ENCODE measurements around the gene SMAD7. TPM values are rescaled to one million over a fixed set of nuclear protein-coding genes. Genes with fewer than 3 reads are reported as not detected.

SMAD7 gene
- total and polyA plus RNA-seq, 7 experiments from 2014 or later: 5.3 to 79.4 (median 21.4) TPM

DNA sequence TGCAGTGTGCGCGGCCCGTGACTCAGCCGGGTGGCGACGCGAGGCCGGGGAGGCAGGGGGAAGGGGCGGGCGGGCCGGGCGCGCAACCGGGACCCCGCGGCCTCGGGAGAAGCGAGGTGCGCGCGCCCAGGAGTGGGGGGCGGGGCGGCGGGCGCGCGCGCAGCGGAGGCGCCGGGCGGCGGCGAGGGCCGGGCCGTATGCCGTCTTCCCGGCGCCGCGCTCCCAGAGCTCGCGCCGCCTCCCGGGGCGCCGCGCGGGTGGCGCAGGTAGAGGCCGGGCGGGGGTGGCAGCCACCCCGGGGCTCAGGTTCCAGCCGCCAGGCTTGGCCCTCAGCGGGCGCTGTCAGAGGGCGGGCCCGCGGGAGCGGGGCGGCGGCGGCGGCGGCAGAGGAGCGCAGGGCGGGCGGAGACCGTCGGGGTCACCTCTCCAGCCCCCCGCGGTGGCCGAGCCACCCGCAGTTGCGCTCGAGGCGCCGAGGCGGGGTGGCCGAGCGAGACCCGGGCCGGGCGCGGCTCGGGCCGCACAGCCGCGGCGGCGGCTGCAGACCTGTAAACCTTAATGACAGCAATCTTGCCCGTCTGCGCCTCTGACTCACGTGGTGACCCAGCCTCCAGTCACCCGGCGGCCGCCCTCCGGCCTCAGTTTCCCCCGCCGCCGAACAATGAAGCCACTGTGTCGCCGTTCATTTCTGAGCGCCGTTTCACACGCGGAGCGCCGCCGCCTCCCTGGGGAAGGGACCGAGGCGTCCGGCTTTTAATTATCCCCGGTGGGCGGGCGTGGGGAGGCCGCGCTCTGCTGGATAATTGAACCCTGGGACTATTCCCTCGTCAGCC, 25.3 kb upstream of the SMAD7 start:
- peak overlapping the region; percentile 76 to 87 (median 82) for H3K4me3 Mint-ChIP-seq
- peaks cover 8 to 64% (median 18%) of the 10 kb centered on the region in 5 donors for H3K27me3 Mint-ChIP-seq
- no peaks in the 10 kb centered on the region for H3K4me1 ChIP-seq (ENCODE audit: control insufficient read depth in 2 of 2, insufficient read depth in 2 of 2, low read length in 2 of 2)
- ATAC-seq (peak; percentile 79), DNase-seq (peak in 8 of 9 donors; percentile 29 to 66 (median 38))
- H3K4me3 ChIP-seq (ENCODE audit: low read length): peak overlapping the region; percentile 55
- peak overlapping the region in 2 of 9 donors; percentile 38 to 61 for H3K27ac Mint-ChIP-seq
- H3K4me1 Mint-ChIP-seq: peaks cover 0 to 16% (median 11%) of the 10 kb centered on the region in 7 donors
- no peaks in the 10 kb centered on the region for H3K36me3 ChIP-seq (ENCODE audit: control insufficient read depth in 2 of 3, insufficient read depth in 3 of 3, low read length in 3 of 3)
- ChIA-PET POLR2A (interaction anchor here (0.7 kb wide), 1 partner anchor 511 kb away, joined by 3 read pairs; the partner anchor contains the start of gene C18orf32), CTCF (no interaction called here)
- intact Hi-C loops (cut with micrococcal nuclease): loop anchor here (1.0 to 10.0 kb wide), 6 partner anchors 24 to 199 kb away; no protein-coding TSS in a partner anchor
- peaks cover 0 to 2% (median 0%) of the 10 kb centered on the region in 5 donors for H3K36me3 Mint-ChIP-seq
- H3K9me3 Mint-ChIP-seq: no peaks in the 10 kb centered on the region
- H3K9me3 ChIP-seq (ENCODE audit: control insufficient read depth in 2 of 3, low read length in 3 of 3): no peaks in the 10 kb centered on the region
- H3K27me3 ChIP-seq (ENCODE audit: control insufficient read depth in 2 of 2, insufficient read depth in 2 of 2, low read length in 2 of 2): no peaks in the 10 kb centered on the region
- H3K27ac ChIP-seq (ENCODE audit: low read depth, low read length): no peak overlapping the region

DNA sequence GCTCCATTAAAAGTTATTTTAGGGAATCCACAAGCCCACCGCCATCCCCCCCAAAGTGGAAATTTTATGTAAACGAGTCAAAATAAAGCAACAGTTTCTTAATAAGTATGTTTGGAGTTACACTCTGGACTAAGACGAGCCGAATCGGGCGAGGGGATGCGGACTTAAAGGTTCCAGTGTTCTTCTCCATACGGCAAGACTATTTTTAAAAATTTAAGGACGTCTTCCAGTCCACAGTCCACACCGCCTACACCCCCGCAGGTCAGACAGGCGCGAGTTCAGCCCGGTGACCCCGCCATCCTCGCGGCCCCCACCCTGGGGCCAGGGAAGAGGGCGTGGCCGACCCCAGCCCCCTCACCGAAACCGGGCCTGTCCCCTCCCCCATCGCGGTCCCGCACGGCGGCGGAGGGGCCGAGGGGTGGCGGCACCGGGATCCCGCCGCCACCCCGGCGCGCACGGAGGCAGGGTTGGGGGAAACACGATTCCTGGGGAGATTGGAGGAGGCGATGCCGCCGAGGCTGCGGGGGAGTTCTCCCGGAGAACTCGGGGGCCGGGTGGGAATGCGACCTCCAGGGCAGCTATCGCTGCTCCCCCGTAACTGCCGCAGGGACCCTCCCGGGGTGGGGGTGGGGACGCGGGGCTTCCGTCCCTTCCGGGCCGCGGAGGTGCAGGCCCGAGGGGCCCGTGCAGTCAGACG, 24.5 kb upstream of the SMAD7 start:
- CTCF ChIA-PET: interaction anchor here (1.1 kb wide), 1 partner anchor 34 kb away, joined by 3 read pairs; no protein-coding TSS in a partner anchor
- Mint-ChIP-seq H3K27me3 (peaks cover 8 to 65% (median 17%) of the 10 kb centered on the region in 5 donors), H3K27ac (peak overlapping the region in 4 of 9 donors; percentile 48 to 88 (median 72)), H3K4me3 (peak overlapping the region; percentile 59 to 88 (median 79)), H3K4me1 (peaks cover 0 to 16% (median 11%) of the 10 kb centered on the region in 7 donors), H3K36me3 (peaks cover 0 to 2% (median 0%) of the 10 kb centered on the region in 5 donors), H3K9me3 (no peaks in the 10 kb centered on the region)
- Histone ChIP-seq H3K27me3 (ENCODE audit: control insufficient read depth in 2 of 2, insufficient read depth in 2 of 2, low read length in 2 of 2) (no peaks in the 10 kb centered on the region), H3K4me3 (ENCODE audit: low read length) (peak overlapping the region; percentile 50), H3K27ac (ENCODE audit: low read depth, low read length) (no peak overlapping the region), H3K36me3 (ENCODE audit: control insufficient read depth in 2 of 3, insufficient read depth in 3 of 3, low read length in 3 of 3) (no peaks in the 10 kb centered on the region), H3K4me1 (ENCODE audit: control insufficient read depth in 2 of 2, insufficient read depth in 2 of 2, low read length in 2 of 2) (no peaks in the 10 kb centered on the region), H3K9me3 (ENCODE audit: control insufficient read depth in 2 of 3, low read length in 3 of 3) (no peaks in the 10 kb centered on the region)
- intact Hi-C loops (cut with micrococcal nuclease): loop anchor here (1.0 to 10.0 kb wide), 3 partner anchors 35 to 198 kb away; no protein-coding TSS in a partner anchor
- ATAC-seq (peak; percentile 18), DNase-seq (peak in 2 of 9 donors; percentile 15 to 22)
- POLR2A ChIA-PET: no interaction called here

- intact Hi-C loops (cut with micrococcal nuclease): loop anchor here (1.0 to 10.0 kb wide), 3 partner anchors 34 to 198 kb away; no protein-coding TSS in a partner anchor
- Histone ChIP-seq H3K36me3 (ENCODE audit: control insufficient read depth in 2 of 3, insufficient read depth in 3 of 3, low read length in 3 of 3) (no peaks in the 10 kb centered on the region), H3K27me3 (ENCODE audit: control insufficient read depth in 2 of 2, insufficient read depth in 2 of 2, low read length in 2 of 2) (no peaks in the 10 kb centered on the region), H3K9me3 (ENCODE audit: control insufficient read depth in 2 of 3, low read length in 3 of 3) (no peaks in the 10 kb centered on the region), H3K4me3 (ENCODE audit: low read length) (no peak overlapping the region), H3K4me1 (ENCODE audit: control insufficient read depth in 2 of 2, insufficient read depth in 2 of 2, low read length in 2 of 2) (no peaks in the 10 kb centered on the region), H3K27ac (ENCODE audit: low read depth, low read length) (no peak overlapping the region)
- Mint-ChIP-seq H3K27me3 (peaks cover 4 to 69% (median 14%) of the 10 kb centered on the region in 5 donors), H3K4me3 (peak overlapping the region; percentile 59 to 85 (median 79)), H3K4me1 (peaks cover 0 to 16% (median 11%) of the 10 kb centered on the region in 7 donors), H3K9me3 (no peaks in the 10 kb centered on the region), H3K27ac (peak overlapping the region in 5 of 9 donors; percentile 4 to 82 (median 48)), H3K36me3 (peaks cover 0 to 2% (median 0%) of the 10 kb centered on the region in 5 donors)
- no peak for DNase-seq
- CTCF ChIA-PET: interaction anchor here (1.1 kb wide), 1 partner anchor 33 kb away, joined by 3 read pairs; no protein-coding TSS in a partner anchor
- ATAC-seq: no peak
- POLR2A ChIA-PET: interaction anchor here (0.6 kb wide), 1 partner anchor 13 kb away, joined by 3 read pairs; no protein-coding TSS in a partner anchor
These were observed 23.7 kb upstream of the SMAD7 start for GRCh38 chr18:48974304-48975119.

DNA sequence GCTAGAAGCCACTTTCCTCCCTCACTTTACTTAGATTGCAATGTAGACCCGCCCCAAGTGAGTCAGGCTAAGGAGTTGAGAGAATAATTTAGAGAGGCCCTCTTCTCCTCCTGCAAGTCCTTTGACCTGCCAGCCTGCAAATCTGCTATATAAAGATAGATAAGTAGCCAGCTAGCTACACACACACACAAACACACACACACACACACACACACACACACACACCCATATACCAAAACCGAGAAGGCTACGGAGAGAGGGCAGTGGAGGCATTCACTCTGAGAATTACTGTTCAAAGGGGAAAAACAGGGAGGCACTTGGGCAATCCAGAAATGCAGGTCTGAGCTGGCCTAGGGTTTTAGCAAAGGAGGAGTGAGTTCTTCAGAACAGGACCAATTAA, 23.0 kb upstream of the SMAD7 start:
- H3K4me3 ChIP-seq (ENCODE audit: low read length): no peak overlapping the region
- no peak overlapping the region for H3K27ac ChIP-seq (ENCODE audit: low read depth, low read length)
- H3K27me3 ChIP-seq (ENCODE audit: control insufficient read depth in 2 of 2, insufficient read depth in 2 of 2, low read length in 2 of 2): no peaks in the 10 kb centered on the region
- ATAC-seq (no peak), DNase-seq (no peak)
- H3K36me3 Mint-ChIP-seq: peaks cover 0 to 2% (median 0%) of the 10 kb centered on the region in 5 donors
- no peaks in the 10 kb centered on the region for H3K4me1 ChIP-seq (ENCODE audit: control insufficient read depth in 2 of 2, insufficient read depth in 2 of 2, low read length in 2 of 2)
- H3K4me1 Mint-ChIP-seq: peaks cover 0 to 16% (median 9%) of the 10 kb centered on the region in 7 donors
- H3K27me3 Mint-ChIP-seq: peaks cover 4 to 69% (median 14%) of the 10 kb centered on the region in 5 donors
- H3K9me3 Mint-ChIP-seq: no peaks in the 10 kb centered on the region
- intact Hi-C loops (cut with micrococcal nuclease): loop anchor here (2.0 to 10.0 kb wide), 2 partner anchors 49 to 197 kb away; no protein-coding TSS in a partner anchor
- H3K9me3 ChIP-seq (ENCODE audit: control insufficient read depth in 2 of 3, low read length in 3 of 3): no peaks in the 10 kb centered on the region
- no peaks in the 10 kb centered on the region for H3K36me3 ChIP-seq (ENCODE audit: control insufficient read depth in 2 of 3, insufficient read depth in 3 of 3, low read length in 3 of 3)
- H3K4me3 Mint-ChIP-seq: peak overlapping the region in 7 of 10 donors; percentile 5 to 80 (median 45)
- POLR2A ChIA-PET: interaction anchor here (0.6 kb wide), 1 partner anchor 12 kb away, joined by 3 read pairs; no protein-coding TSS in a partner anchor
- peak overlapping the region in 1 of 9 donors; percentile 72 for H3K27ac Mint-ChIP-seq
- CTCF ChIA-PET: no interaction called here

DNA sequence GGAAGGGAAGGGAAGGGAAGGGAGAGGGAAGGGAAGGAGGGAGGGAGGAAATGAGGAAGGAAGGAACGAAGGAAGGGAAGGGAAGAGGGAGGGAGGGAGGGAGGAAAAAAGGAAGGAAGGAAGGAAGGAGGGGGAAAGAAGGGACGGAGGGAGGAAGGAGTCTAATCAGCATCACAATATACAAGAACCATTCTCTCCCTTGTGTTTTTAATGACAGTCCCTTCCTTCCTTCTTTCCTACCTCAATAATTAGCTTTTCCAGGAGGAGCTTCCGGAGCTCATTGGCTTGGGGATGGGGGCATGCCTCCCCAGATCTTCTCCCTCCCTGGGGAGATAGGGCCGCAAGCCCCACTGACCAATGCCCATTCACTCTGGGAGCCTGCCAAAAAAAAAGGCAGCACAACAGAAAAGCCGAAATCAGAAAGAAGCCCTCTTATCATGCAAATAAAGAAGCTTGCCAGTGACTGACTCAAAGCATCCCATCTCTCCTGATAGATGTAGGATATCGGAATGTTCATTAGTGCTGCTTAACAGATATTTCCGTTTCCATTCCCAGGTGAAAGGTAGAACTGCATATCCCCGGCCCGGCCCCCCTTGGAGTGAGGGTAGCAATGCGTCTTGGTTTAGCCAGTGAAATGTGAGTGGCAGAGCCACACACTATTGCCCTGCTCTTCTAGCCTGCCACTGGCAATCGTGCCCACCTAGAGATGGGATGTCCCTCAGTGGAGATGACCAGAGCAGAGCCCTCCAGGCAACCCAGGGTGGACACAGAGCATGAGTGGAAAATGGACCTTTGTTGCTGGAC, 17.8 kb upstream of the SMAD7 start:
- no peak overlapping the region for H3K27ac Mint-ChIP-seq
- no peak for ATAC-seq
- H3K36me3 Mint-ChIP-seq: no peaks in the 10 kb centered on the region

More for the DNA sequence above, 17.8 kb upstream of the SMAD7 start:
- no peak for DNase-seq
- no peak overlapping the region for H3K27ac ChIP-seq (ENCODE audit: low read depth, low read length)
- Mint-ChIP-seq H3K4me1 (peaks cover 0 to 5% (median 0%) of the 10 kb centered on the region in 7 donors), H3K4me3 (no peak overlapping the region), H3K27me3 (peaks cover 0 to 52% (median 0%) of the 10 kb centered on the region in 5 donors), H3K9me3 (no peaks in the 10 kb centered on the region)
- intact Hi-C loops (cut with micrococcal nuclease): no loop called here
- no peaks in the 10 kb centered on the region for H3K36me3 ChIP-seq (ENCODE audit: control insufficient read depth in 2 of 3, insufficient read depth in 3 of 3, low read length in 3 of 3)
- H3K27me3 ChIP-seq (ENCODE audit: control insufficient read depth in 2 of 2, insufficient read depth in 2 of 2, low read length in 2 of 2): no peaks in the 10 kb centered on the region
- ChIA-PET POLR2A (no interaction called here), CTCF (interaction anchor here (0.9 kb wide), 1 partner anchor 9 kb away, joined by 3 read pairs; no protein-coding TSS in a partner anchor)
- H3K9me3 ChIP-seq (ENCODE audit: control insufficient read depth in 2 of 3, low read length in 3 of 3): no peaks in the 10 kb centered on the region
- no peak overlapping the region for H3K4me3 ChIP-seq (ENCODE audit: low read length)
- no peaks in the 10 kb centered on the region for H3K4me1 ChIP-seq (ENCODE audit: control insufficient read depth in 2 of 2, insufficient read depth in 2 of 2, low read length in 2 of 2)

All from naive thymus-derived CD4-positive, alpha-beta T cell (primary cell).